ENCODE measurements around the gene TRPT1. TPM values are rescaled to one million over a fixed set of nuclear protein-coding genes. Genes with fewer than 3 reads are reported as not detected.

The TRPT1 gene
- total RNA-seq, 1 donor from 2014 or later: 29.4 TPM

DNA sequence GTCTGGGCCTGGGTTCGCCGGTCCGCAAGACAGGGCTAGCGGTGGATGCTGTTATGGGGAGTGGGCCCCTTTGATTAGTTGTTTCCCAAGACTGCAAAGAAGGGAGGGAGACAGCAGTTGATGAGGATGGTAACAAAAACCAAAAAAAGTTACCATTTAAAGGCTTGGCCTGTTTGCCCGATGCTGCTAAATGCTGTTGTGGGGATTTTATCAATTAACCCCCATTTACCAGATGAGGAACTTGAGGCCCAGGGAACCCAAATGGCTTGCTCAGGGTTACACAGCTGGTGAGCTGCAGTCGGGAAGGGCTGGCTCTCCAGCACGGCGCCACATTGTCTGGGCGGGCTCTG lies 3.4 kb downstream of the TRPT1 start:
- H3K9me3 Mint-ChIP-seq (ENCODE audit: unreplicated experiment): no peaks in the 10 kb centered on the region
- H3K27me3 ChIP-seq (ENCODE audit: insufficient read depth, low read length): no peaks in the 10 kb centered on the region
- peaks cover 26% of the 10 kb centered on the region for H3K4me1 ChIP-seq (ENCODE audit: insufficient read depth, low read length)
- H3K4me3 Mint-ChIP-seq (ENCODE audit: unreplicated experiment): no peak overlapping the region
- H3K79me2 ChIP-seq (ENCODE audit: insufficient read depth, low read length): peaks cover 24% of the 10 kb centered on the region
- TF ChIP-seq EZH2 (IDR thresholded peaks at IDR 0.05; ENCODE audit: insufficient read depth, low read length): no peak
- TF ChIP-seq, protein P1, sequence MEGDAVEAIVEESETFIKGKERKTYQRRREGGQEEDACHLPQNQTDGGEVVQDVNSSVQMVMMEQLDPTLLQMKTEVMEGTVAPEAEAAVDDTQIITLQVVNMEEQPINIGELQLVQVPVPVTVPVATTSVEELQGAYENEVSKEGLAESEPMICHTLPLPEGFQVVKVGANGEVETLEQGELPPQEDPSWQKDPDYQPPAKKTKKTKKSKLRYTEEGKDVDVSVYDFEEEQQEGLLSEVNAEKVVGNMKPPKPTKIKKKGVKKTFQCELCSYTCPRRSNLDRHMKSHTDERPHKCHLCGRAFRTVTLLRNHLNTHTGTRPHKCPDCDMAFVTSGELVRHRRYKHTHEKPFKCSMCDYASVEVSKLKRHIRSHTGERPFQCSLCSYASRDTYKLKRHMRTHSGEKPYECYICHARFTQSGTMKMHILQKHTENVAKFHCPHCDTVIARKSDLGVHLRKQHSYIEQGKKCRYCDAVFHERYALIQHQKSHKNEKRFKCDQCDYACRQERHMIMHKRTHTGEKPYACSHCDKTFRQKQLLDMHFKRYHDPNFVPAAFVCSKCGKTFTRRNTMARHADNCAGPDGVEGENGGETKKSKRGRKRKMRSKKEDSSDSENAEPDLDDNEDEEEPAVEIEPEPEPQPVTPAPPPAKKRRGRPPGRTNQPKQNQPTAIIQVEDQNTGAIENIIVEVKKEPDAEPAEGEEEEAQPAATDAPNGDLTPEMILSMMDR (IDR thresholded peaks at IDR 0.05; ENCODE audit: insufficient read depth, low read depth, low read length): no peak
- no peak overlapping the region for H2AFZ ChIP-seq (ENCODE audit: low read depth, low read length)
- DNase-seq (ENCODE audit: low read depth) (no peak), FAIRE-seq (no peak)
- no peaks in the 10 kb centered on the region for H3K36me3 ChIP-seq (ENCODE audit: insufficient read depth, low read length)
- H3K9me3 ChIP-seq (ENCODE audit: insufficient read depth, low read depth, low read length): no peaks in the 10 kb centered on the region
- H3K27ac Mint-ChIP-seq (ENCODE audit: unreplicated experiment): no peak overlapping the region
- H3K4me1 Mint-ChIP-seq (ENCODE audit: low read depth, unreplicated experiment): peaks cover 11% of the 10 kb centered on the region
- peaks cover 5% of the 10 kb centered on the region for H3K36me3 Mint-ChIP-seq (ENCODE audit: low read depth, unreplicated experiment)
- no peak overlapping the region for H3K4me3 ChIP-seq (ENCODE audit: insufficient read depth, low read depth, low read length)
- no peak overlapping the region for H3K4me2 ChIP-seq (ENCODE audit: low read length)
- no peak overlapping the region for H3K9ac ChIP-seq (ENCODE audit: low read length)
- no peaks in the 10 kb centered on the region for H3K27me3 Mint-ChIP-seq (ENCODE audit: low read depth, unreplicated experiment)
- H4K20me1 ChIP-seq (ENCODE audit: insufficient read depth, low read length): peaks cover 3% of the 10 kb centered on the region
- H3K27ac ChIP-seq (ENCODE audit: low read depth, low read length): no peak overlapping the region

DNA sequence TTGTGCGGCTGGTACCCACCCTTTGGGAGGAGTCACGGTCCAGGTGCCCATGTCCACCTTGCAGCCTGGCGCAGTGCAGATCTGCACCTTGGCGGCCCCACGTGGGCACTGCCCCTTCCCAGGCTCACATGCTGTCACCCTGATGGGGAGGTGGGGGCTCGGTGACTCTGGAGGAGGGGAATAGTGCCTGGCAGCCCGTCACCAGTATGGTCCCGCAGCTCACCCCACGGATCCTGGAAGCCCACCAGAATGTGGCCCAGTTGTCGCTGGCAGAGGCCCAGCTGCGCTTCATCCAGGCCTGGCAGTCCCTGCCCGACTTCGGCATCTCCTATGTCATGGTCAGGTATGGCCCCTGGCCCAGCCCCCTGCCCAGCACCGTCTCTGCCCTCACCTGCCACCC lies 5.2 kb downstream of the TRPT1 start:
- Mint-ChIP-seq H3K36me3 (ENCODE audit: low read depth, unreplicated experiment) (peaks cover 8% of the 10 kb centered on the region), H3K4me1 (ENCODE audit: low read depth, unreplicated experiment) (peaks cover 5% of the 10 kb centered on the region), H3K9me3 (ENCODE audit: unreplicated experiment) (no peaks in the 10 kb centered on the region), H3K4me3 (ENCODE audit: unreplicated experiment) (no peak overlapping the region), H3K27me3 (ENCODE audit: low read depth, unreplicated experiment) (no peaks in the 10 kb centered on the region), H3K27ac (ENCODE audit: unreplicated experiment) (no peak overlapping the region)
- H3K4me1 ChIP-seq (ENCODE audit: insufficient read depth, low read length): peaks cover 13% of the 10 kb centered on the region
- H3K9ac ChIP-seq (ENCODE audit: low read length): no peak overlapping the region
- no peaks in the 10 kb centered on the region for H3K27me3 ChIP-seq (ENCODE audit: insufficient read depth, low read length)
- H2AFZ ChIP-seq (ENCODE audit: low read depth, low read length): no peak overlapping the region
- TF ChIP-seq, protein P1 (IDR thresholded peaks at IDR 0.05; ENCODE audit: insufficient read depth, low read depth, low read length): no peak
- no peak for TF ChIP-seq EZH2 (IDR thresholded peaks at IDR 0.05; ENCODE audit: insufficient read depth, low read length)
- DNase-seq (ENCODE audit: low read depth) (no peak), FAIRE-seq (no peak)
- H3K79me2 ChIP-seq (ENCODE audit: insufficient read depth, low read length): peaks cover 8% of the 10 kb centered on the region
- no peaks in the 10 kb centered on the region for H3K9me3 ChIP-seq (ENCODE audit: insufficient read depth, low read depth, low read length)
- H3K4me3 ChIP-seq (ENCODE audit: insufficient read depth, low read depth, low read length): no peak overlapping the region
- H3K36me3 ChIP-seq (ENCODE audit: insufficient read depth, low read length): no peaks in the 10 kb centered on the region
- no peaks in the 10 kb centered on the region for H4K20me1 ChIP-seq (ENCODE audit: insufficient read depth, low read length)
- H3K4me2 ChIP-seq (ENCODE audit: low read length): no peak overlapping the region
- H3K27ac ChIP-seq (ENCODE audit: low read depth, low read length): no peak overlapping the region

DNA sequence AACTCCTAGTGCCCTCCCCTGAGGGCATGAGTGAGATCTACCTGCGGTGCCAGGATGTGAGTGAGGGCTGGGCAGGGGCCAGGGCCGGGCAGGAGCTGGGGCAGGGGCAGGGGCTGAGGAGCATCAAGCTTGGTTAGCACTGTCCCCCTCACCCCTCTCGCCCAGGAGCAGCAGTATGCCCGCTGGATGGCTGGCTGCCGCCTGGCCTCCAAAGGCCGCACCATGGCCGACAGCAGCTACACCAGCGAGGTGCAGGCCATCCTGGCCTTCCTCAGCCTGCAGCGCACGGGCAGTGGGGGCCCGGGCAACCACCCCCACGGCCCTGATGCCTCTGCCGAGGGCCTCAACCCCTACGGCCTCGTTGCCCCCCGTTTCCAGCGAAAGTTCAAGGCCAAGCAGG lies 5.7 kb downstream of the TRPT1 start:
- Mint-ChIP-seq H3K9me3 (ENCODE audit: unreplicated experiment) (no peaks in the 10 kb centered on the region), H3K27me3 (ENCODE audit: low read depth, unreplicated experiment) (no peaks in the 10 kb centered on the region), H3K27ac (ENCODE audit: unreplicated experiment) (no peak overlapping the region), H3K36me3 (ENCODE audit: low read depth, unreplicated experiment) (peaks cover 8% of the 10 kb centered on the region), H3K4me1 (ENCODE audit: low read depth, unreplicated experiment) (peaks cover 6% of the 10 kb centered on the region), H3K4me3 (ENCODE audit: unreplicated experiment) (no peak overlapping the region)
- Histone ChIP-seq H4K20me1 (ENCODE audit: insufficient read depth, low read length) (no peaks in the 10 kb centered on the region), H3K4me3 (ENCODE audit: insufficient read depth, low read depth, low read length) (no peak overlapping the region), H3K4me1 (ENCODE audit: insufficient read depth, low read length) (peaks cover 10% of the 10 kb centered on the region), H3K9me3 (ENCODE audit: insufficient read depth, low read depth, low read length) (no peaks in the 10 kb centered on the region), H3K27me3 (ENCODE audit: insufficient read depth, low read length) (no peaks in the 10 kb centered on the region), H3K79me2 (ENCODE audit: insufficient read depth, low read length) (peaks cover 3% of the 10 kb centered on the region), H3K4me2 (ENCODE audit: low read length) (no peak overlapping the region), H3K27ac (ENCODE audit: low read depth, low read length) (no peak overlapping the region), H3K9ac (ENCODE audit: low read length) (no peak overlapping the region), H3K36me3 (ENCODE audit: insufficient read depth, low read length) (no peaks in the 10 kb centered on the region), H2AFZ (ENCODE audit: low read depth, low read length) (no peak overlapping the region)
- DNase-seq (ENCODE audit: low read depth): no peak
- FAIRE-seq: no peak
- TF ChIP-seq, protein P1 (IDR thresholded peaks at IDR 0.05; ENCODE audit: insufficient read depth, low read depth, low read length): no peak
- no peak for TF ChIP-seq EZH2 (IDR thresholded peaks at IDR 0.05; ENCODE audit: insufficient read depth, low read length)
